Measurements from ENCODE around the gene PCAT7.

DNA sequence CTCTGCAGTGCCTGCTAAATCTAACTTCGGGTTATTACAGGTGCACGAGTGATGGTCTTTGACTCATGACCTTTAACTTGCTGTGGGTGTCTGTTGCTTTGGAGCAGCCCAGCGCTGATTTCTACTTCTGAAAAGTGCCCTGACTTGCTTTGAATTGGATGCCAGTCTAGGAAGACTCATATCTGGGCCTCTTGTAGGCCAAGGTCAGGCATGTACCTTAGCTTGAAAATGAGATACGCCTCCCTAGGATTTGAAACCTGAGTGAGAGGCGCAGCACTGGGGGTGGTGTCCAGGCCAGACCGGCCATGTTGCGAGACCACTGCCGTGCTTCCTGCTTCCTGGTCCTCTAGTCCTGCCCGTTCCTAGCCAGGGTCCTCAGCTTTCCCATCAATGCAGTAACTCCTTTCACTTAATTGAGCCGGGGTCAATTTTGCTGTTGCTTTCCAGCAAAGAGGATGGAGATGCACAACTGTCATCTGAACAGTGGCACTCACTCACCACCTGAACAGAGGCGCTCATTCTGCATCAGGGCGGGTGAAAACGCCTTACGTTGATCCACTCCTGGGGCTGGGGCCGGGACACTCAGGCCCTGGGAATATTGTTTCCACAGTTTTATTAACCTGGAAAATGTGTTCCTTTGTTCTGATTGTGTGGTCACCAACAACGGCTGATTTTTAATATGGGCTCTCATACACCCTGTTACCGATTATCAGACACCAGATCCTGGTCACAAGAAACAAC lies 14.3 kb downstream of the PCAT7 start:
- TF ChIP-seq POLR2AphosphoS5 (IDR thresholded peaks at IDR 0.05; ENCODE audit: insufficient read depth, low read depth, low read length) (no peak), POLR2A (IDR thresholded peaks at IDR 0.05; ENCODE audit: low read depth, low read length) (no peak), EZH2 (IDR thresholded peaks at IDR 0.05; ENCODE audit: borderline replicate concordance, low read depth, low read length, severe bottlenecking) (no peak), MYC (IDR thresholded peaks at IDR 0.05; ENCODE audit: low read depth, low read length) (no peak), JUN (IDR thresholded peaks at IDR 0.05; ENCODE audit: borderline replicate concordance, insufficient read depth, insufficient read length, low read depth) (no peak), GATA2 (IDR thresholded peaks at IDR 0.05; ENCODE audit: insufficient read depth, insufficient read length, low read depth, low read length) (no peak), FOS (IDR thresholded peaks at IDR 0.05; ENCODE audit: borderline replicate concordance, insufficient read depth, low read length) (no peak)
- TF ChIP-seq, protein P1, sequence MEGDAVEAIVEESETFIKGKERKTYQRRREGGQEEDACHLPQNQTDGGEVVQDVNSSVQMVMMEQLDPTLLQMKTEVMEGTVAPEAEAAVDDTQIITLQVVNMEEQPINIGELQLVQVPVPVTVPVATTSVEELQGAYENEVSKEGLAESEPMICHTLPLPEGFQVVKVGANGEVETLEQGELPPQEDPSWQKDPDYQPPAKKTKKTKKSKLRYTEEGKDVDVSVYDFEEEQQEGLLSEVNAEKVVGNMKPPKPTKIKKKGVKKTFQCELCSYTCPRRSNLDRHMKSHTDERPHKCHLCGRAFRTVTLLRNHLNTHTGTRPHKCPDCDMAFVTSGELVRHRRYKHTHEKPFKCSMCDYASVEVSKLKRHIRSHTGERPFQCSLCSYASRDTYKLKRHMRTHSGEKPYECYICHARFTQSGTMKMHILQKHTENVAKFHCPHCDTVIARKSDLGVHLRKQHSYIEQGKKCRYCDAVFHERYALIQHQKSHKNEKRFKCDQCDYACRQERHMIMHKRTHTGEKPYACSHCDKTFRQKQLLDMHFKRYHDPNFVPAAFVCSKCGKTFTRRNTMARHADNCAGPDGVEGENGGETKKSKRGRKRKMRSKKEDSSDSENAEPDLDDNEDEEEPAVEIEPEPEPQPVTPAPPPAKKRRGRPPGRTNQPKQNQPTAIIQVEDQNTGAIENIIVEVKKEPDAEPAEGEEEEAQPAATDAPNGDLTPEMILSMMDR (IDR thresholded peaks at IDR 0.05; ENCODE audit: extremely low read depth in 1 of 2, insufficient read depth in 1 of 2, low read depth in 1 of 2, low read length in 2 of 2): no peak
- TF ChIP-seq, protein P2, sequence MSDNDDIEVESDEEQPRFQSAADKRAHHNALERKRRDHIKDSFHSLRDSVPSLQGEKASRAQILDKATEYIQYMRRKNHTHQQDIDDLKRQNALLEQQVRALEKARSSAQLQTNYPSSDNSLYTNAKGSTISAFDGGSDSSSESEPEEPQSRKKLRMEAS (IDR thresholded peaks at IDR 0.05; ENCODE audit: insufficient read depth, insufficient read length): no peak
